Neural cell (in vitro differentiated cells): ENCODE data around the gene LMCD1.

ENCODE experiments used
- EP300 ChIP-seq: fragments of 450-650 bp; conservative IDR thresholded peaks from 2 replicates; pipeline ENCODE4 v1.6.1; 2014; ENCODE audit warnings: antibody characterized with exemption, mild to moderate bottlenecking, moderate library complexity; ENCODE audit not compliant: poor library complexity, severe bottlenecking
- EZH2 ChIP-seq: fragments of 200-600, 300-800 bp; shearing (Covaris generic), sonication (generic); IDR thresholded peaks from 2 replicates; pipeline ENCODE4 v1.6.1; 2014; ENCODE audit warnings: antibody characterized with exemption, low read length, borderline replicate concordance, mild to moderate bottlenecking; ENCODE audit not compliant: insufficient read depth, poor library complexity, severe bottlenecking
- MXI1 ChIP-seq: fragments of 450-650 bp; conservative IDR thresholded peaks from 2 replicates; pipeline ENCODE4 v1.6.1; 2014; ENCODE audit warnings: antibody characterized with exemption, mild to moderate bottlenecking; ENCODE audit not compliant: poor library complexity, severe bottlenecking
- SMC3 ChIP-seq: fragments of 450-650 bp; conservative IDR thresholded peaks from 2 replicates; pipeline ENCODE4 v1.6.1; 2014; ENCODE audit warnings: antibody characterized with exemption, mild to moderate bottlenecking, moderate library complexity; ENCODE audit not compliant: poor library complexity
- TF ChIP-seq, protein P1 (sequence below): fragments of 450-650 bp; IDR thresholded peaks from 2 replicates; pipeline ENCODE4 v1.5.1; 2014; ENCODE audit warnings: antibody characterized with exemption, mild to moderate bottlenecking, moderate library complexity; ENCODE audit not compliant: poor library complexity, severe bottlenecking
- TF ChIP-seq, protein P2 (sequence below): IDR thresholded peaks from 2 replicates; pipeline ENCODE4 v1.6.1; 2012; ENCODE audit warnings: borderline replicate concordance

DNA sequence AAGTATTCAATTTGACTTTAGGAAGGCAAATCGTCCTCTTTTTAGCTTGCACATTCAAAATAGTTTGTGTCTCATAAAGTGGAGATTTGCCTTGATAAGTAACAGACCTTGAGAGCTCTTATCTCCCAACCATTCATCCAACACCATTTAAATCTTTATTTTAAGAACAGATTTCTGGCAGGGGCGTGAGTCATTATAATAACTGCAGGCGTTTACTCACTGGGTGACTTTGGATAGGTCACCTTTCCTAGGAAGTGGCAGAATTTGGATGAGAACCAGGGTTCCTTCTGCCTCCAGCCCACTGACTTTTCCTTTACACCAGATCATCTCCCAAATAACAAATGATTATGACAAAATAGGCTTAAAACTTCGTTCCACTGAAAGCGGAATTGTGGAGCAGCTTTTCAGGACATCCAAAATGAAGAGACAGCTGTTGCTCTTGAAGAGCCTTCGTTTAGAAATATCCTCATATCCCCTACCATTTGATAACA, 5.0 kb downstream of the LMCD1 start:
- TF ChIP-seq, protein P1, sequence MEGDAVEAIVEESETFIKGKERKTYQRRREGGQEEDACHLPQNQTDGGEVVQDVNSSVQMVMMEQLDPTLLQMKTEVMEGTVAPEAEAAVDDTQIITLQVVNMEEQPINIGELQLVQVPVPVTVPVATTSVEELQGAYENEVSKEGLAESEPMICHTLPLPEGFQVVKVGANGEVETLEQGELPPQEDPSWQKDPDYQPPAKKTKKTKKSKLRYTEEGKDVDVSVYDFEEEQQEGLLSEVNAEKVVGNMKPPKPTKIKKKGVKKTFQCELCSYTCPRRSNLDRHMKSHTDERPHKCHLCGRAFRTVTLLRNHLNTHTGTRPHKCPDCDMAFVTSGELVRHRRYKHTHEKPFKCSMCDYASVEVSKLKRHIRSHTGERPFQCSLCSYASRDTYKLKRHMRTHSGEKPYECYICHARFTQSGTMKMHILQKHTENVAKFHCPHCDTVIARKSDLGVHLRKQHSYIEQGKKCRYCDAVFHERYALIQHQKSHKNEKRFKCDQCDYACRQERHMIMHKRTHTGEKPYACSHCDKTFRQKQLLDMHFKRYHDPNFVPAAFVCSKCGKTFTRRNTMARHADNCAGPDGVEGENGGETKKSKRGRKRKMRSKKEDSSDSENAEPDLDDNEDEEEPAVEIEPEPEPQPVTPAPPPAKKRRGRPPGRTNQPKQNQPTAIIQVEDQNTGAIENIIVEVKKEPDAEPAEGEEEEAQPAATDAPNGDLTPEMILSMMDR = no peak
- TF ChIP-seq EP300 (no peak), SMC3 (no peak), EZH2 (no peak), MXI1 (no peak)
- TF ChIP-seq, protein P2, sequence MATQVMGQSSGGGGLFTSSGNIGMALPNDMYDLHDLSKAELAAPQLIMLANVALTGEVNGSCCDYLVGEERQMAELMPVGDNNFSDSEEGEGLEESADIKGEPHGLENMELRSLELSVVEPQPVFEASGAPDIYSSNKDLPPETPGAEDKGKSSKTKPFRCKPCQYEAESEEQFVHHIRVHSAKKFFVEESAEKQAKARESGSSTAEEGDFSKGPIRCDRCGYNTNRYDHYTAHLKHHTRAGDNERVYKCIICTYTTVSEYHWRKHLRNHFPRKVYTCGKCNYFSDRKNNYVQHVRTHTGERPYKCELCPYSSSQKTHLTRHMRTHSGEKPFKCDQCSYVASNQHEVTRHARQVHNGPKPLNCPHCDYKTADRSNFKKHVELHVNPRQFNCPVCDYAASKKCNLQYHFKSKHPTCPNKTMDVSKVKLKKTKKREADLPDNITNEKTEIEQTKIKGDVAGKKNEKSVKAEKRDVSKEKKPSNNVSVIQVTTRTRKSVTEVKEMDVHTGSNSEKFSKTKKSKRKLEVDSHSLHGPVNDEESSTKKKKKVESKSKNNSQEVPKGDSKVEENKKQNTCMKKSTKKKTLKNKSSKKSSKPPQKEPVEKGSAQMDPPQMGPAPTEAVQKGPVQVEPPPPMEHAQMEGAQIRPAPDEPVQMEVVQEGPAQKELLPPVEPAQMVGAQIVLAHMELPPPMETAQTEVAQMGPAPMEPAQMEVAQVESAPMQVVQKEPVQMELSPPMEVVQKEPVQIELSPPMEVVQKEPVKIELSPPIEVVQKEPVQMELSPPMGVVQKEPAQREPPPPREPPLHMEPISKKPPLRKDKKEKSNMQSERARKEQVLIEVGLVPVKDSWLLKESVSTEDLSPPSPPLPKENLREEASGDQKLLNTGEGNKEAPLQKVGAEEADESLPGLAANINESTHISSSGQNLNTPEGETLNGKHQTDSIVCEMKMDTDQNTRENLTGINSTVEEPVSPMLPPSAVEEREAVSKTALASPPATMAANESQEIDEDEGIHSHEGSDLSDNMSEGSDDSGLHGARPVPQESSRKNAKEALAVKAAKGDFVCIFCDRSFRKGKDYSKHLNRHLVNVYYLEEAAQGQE = no peak
